ENCODE results near the gene DDT. TPM values are rescaled to one million over a fixed set of nuclear protein-coding genes. Genes with fewer than 3 reads are reported as not detected.
"Not testable (repeated sequence)": the region's sequence is repeated elsewhere in the genome, so short reads cannot be mapped to it uniquely, and the experiment has no call there.

Gene DDT
- total RNA-seq, 3 donors from 2014 or later, result 151 to 232 (median 190) TPM

DNA sequence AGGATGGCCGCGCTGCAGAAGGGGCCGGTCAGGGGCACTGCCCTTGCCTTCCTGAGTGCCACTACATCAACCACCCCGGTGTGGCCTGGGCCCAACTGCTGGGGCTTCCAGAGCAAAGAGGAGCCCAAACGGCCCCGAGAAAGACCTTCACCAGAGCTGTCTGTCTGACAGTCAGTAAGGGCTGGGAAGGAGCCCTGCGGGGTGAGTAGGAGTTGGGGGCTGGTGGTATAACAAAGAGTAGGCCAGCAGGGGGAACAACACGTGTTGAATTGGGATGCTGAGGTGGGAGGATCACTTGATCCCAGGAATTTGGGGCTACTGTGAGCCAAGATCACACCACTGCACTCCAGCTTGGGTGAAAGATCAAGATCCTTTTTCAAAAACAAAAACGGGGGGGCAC lies 27.1 kb upstream of the DDT start:
- TF ChIP-seq, protein P1, sequence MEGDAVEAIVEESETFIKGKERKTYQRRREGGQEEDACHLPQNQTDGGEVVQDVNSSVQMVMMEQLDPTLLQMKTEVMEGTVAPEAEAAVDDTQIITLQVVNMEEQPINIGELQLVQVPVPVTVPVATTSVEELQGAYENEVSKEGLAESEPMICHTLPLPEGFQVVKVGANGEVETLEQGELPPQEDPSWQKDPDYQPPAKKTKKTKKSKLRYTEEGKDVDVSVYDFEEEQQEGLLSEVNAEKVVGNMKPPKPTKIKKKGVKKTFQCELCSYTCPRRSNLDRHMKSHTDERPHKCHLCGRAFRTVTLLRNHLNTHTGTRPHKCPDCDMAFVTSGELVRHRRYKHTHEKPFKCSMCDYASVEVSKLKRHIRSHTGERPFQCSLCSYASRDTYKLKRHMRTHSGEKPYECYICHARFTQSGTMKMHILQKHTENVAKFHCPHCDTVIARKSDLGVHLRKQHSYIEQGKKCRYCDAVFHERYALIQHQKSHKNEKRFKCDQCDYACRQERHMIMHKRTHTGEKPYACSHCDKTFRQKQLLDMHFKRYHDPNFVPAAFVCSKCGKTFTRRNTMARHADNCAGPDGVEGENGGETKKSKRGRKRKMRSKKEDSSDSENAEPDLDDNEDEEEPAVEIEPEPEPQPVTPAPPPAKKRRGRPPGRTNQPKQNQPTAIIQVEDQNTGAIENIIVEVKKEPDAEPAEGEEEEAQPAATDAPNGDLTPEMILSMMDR (IDR thresholded peaks at IDR 0.05), result no peak
- Histone ChIP-seq H3K4me1 (ENCODE audit: low read depth) (no peaks in the 10 kb centered on the region), H3K36me3 (ENCODE audit: low read depth) (no peaks in the 10 kb centered on the region), H3K9me3 (no peaks in the 10 kb centered on the region), H3K4me3 (no peak overlapping the region)
- intact Hi-C loops (cut with DNase I, micrococcal nuclease), result no loop called here
- no peak for ATAC-seq
- DNase-seq, result no peak

DNA sequence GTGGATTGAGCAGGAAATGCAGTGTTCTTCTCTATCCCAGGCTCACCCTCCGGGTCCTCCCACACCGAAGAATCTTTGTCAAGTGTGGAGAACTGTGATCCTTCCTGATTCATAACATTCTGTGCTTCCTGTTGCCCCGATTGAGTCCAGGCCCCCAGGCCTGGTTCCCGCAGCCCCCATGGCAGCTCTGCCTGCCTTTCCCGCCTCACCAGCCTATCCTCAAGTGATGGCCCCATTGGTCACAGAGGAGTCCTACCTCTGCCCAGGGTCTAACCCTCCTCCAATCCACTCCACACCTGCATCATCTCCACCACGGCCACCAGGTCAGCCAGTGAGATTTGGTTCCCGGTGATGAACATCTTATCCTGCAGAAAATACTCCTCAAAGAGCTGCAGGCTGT lies 25.5 kb upstream of the DDT start:
- H3K36me3 ChIP-seq (ENCODE audit: low read depth); H3K9me3 ChIP-seq; intact Hi-C loops (cut with DNase I, micrococcal nuclease); H3K4me1 ChIP-seq (ENCODE audit: low read depth); DNase-seq; ATAC-seq; H3K4me3 ChIP-seq: not testable (repeated sequence)

DNA sequence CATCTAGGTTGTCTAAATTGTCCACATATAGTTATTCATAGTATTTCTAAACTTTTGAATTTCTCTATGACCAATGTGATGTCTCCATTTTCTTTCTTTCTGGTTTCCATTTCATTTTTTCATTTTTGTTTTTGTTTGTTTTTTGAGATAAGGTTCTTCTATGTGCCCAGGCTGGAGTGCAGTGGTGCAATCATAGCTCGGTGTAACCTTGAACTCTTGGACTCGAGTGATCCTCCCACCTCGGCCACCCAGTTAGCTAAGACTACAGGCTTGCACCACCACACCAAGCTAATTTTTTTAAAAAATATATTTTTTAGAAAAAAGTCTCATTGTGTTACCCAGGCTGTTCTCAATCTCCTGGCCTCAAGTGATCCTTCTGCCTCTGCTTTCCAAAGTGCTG lies 22.9 kb upstream of the DDT start:
- no peaks in the 10 kb centered on the region for H3K9me3 ChIP-seq
- no peak for ATAC-seq
- no peaks in the 10 kb centered on the region for H3K36me3 ChIP-seq (ENCODE audit: low read depth)
- DNase-seq, result no peak
- no peak overlapping the region for H3K4me3 ChIP-seq
- intact Hi-C loops (cut with DNase I, micrococcal nuclease), result no loop called here
- TF ChIP-seq, protein P1 (IDR thresholded peaks at IDR 0.05), result no peak
- no peaks in the 10 kb centered on the region for H3K4me1 ChIP-seq (ENCODE audit: low read depth)

DNA sequence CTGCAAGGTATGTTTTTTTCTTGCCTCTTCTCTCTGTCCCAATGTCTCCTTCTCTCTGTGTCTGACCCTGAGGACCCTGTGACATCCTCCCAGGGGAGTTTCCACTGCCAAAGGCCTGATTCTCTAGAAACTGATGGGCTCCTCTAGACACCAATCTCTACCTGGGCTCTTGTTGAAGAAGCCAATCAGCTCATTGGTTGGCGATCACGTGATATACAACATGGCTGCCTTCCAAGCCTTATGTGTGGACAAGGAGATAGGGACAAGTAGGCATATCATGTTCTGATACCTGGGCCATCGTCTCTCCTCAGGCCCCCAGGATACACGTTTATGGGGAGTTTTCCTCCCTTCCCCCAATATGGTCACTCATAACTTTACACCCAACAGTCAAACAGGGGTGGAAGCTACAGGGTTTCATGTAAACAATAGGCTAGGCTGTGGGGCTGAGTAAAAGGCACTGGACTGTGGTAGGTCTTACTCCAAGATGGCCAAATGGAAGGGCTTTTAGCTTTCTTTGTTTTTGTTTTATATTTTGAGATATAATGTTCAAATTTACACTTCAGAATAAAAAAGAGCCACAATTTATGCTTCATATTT lies 19.4 kb upstream of the DDT start:
- intact Hi-C loops (cut with DNase I, micrococcal nuclease); H3K9me3 ChIP-seq; ATAC-seq; H3K36me3 ChIP-seq (ENCODE audit: low read depth); DNase-seq; H3K4me3 ChIP-seq; H3K4me1 ChIP-seq (ENCODE audit: low read depth): not testable (repeated sequence)

DNA sequence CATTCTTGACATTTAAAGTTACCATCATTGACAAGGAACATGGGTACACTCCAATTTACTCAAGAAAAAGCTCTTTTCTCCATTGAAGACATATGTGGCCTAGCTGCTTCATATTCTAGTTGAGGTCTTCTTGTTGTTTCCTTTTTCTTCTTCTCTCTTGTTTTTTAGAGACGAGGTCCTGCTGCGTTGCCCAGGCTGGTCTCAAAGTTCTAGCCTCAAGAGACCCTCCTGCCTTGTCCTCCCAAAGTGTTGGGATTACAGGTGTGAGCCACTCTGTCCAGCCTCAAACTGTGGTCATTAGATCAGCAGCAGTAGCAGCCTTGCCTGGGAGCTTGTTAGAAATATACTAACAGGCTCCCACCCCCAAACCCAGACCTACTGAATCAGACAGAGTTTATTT lies 18.8 kb upstream of the DDT start:
- H3K4me3 ChIP-seq; H3K9me3 ChIP-seq; DNase-seq; H3K4me1 ChIP-seq (ENCODE audit: low read depth); H3K36me3 ChIP-seq (ENCODE audit: low read depth); intact Hi-C loops (cut with DNase I, micrococcal nuclease); ATAC-seq: not testable (repeated sequence)

DNA sequence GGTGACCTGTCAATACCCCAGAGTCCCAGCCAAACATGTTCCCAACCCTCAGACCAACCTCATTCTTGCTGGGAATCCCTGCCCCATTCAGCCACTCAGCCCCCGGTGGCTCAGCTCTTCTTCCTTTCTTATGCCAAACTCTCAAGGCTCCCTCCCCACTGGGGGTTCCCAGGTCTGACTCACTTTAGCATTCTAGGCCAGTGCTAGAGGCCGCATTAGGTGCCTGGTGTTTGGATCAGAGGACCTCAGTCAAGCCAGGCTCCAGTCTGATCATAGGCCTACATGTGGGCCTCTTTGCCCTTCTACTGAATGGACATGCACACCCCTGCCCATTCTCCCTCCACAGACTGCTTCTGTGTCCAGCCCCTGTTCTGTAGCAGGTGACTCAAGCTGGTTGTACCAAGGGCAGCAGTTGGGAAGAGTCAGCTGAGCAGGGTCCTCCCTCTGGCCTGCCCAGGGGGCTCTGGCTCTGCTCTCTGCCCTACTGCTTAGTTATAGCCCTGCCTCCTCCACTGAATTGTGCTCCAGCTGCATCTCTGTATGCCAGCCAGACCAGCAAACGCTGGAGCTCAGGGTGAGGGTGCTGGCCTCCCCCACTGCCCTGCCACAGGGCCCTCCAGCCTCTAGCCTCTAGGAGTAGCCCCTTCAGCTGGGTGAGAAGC lies 15.5 kb upstream of the DDT start:
- intact Hi-C loops (cut with DNase I, micrococcal nuclease); ATAC-seq: not testable (repeated sequence)

DNA sequence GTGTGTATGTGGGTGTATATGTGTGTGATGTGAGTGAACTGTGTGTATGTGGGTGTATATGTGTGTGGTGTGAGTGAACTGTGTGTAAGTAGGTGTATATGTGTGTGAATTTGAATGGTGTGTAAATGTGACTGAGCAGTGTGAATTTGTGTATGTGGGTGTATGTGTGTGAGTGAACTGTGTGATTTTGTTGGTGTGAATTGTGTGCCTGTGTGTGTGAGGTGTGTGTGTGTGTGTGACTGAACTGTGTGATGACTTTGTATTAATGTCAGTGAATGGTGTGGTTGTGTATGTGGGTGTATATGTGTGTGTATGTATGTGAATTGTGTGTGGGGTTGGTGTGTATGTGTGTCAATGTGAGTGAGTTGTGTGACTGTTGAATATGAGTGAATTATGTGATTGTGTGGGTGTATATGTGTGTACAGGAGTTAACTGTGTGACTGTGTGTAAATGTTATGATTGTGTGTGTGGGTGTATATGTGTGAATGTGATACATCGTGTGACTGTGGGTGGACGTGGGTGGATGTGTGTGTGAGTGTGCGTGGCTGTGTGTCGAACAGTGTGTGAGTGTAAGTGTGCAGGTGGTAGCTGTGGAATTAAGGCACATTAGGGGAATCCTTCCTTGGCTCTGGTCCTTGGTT lies 12.4 kb upstream of the DDT start:
- DNase-seq; H3K4me1 ChIP-seq (ENCODE audit: low read depth); H3K36me3 ChIP-seq (ENCODE audit: low read depth); intact Hi-C loops (cut with DNase I, micrococcal nuclease); H3K4me3 ChIP-seq; H3K9me3 ChIP-seq; ATAC-seq: not testable (repeated sequence)

More for the DNA sequence above, 15.5 kb upstream of the DDT start:
- not testable (repeated sequence) for H3K4me1 ChIP-seq (ENCODE audit: low read depth); H3K36me3 ChIP-seq (ENCODE audit: low read depth); H3K4me3 ChIP-seq; H3K9me3 ChIP-seq; DNase-seq

DNA sequence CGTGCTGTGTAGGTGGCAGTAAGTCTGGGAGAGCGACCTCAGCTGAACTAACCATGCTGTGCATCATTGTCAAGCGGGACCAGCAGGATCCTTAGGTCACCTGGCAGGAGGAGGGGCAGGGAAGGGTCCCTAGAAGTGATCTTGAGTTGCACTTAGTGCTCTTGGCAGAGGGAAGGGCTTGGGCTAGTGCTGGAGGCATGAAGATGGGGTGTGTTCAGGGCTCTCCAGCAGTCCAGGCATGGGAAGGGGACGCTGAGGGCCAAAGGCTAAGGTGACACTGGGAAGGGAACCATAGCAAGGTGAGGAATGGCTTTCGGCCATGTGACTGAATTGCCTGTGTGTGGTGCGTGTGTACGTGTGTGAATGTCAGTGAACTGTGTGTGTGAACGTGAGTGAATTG lies 11.8 kb upstream of the DDT start:
- H3K9me3 ChIP-seq; H3K4me3 ChIP-seq; intact Hi-C loops (cut with DNase I, micrococcal nuclease); ATAC-seq; H3K36me3 ChIP-seq (ENCODE audit: low read depth); DNase-seq; H3K4me1 ChIP-seq (ENCODE audit: low read depth): not testable (repeated sequence)

Data from mucosa of descending colon (tissue), 3 donors.